GM10266 (cell line): ENCODE data around the gene KLK3.

Experiments used
- DNase-seq: peaks from one replicate; pipeline ENCODE4 v3.0.0; 2012; ENCODE audit errors: extremely low spot score
- TF ChIP-seq, protein P1 (sequence below): IDR thresholded peaks from 2 replicates; pipeline ENCODE4 v1.5.1; 2012; ENCODE audit warnings: mild to moderate bottlenecking, low read depth; ENCODE audit not compliant: control insufficient read depth, insufficient read depth; ENCODE audit errors: missing control alignments

The KLK3 gene

DNA sequence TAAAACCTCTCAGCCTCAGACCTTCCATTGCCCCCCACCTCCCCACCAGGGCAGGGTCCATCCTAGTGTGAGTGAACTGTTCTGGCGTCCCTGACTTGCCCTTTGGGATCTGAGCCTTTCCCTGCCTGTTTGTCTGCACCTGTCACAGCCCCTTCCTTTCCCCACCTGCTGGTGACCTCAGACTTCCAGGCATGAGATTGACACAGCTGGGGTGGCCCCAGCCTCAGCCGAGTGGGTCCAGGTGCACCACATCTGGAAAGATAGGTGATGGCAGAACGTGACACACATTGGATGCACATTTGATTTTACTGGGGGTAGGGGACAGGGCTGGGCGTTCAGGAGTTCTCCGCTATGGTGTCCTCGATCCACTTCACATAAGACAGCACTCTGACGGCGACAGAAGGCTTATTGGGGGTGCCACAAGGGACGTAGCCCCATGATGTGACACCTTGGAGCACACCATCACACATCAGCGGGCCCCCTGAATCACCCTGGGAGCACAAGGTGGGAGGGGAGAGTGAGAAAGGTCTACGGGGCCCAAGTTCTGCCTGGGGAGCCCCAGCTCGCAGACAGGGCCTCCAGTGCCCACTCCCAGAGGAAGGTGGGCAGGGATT lies 35.7 kb upstream of the KLK3 start:
- DNase-seq: no peak
- TF ChIP-seq, protein P1, sequence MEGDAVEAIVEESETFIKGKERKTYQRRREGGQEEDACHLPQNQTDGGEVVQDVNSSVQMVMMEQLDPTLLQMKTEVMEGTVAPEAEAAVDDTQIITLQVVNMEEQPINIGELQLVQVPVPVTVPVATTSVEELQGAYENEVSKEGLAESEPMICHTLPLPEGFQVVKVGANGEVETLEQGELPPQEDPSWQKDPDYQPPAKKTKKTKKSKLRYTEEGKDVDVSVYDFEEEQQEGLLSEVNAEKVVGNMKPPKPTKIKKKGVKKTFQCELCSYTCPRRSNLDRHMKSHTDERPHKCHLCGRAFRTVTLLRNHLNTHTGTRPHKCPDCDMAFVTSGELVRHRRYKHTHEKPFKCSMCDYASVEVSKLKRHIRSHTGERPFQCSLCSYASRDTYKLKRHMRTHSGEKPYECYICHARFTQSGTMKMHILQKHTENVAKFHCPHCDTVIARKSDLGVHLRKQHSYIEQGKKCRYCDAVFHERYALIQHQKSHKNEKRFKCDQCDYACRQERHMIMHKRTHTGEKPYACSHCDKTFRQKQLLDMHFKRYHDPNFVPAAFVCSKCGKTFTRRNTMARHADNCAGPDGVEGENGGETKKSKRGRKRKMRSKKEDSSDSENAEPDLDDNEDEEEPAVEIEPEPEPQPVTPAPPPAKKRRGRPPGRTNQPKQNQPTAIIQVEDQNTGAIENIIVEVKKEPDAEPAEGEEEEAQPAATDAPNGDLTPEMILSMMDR: no peak

GRCh38 chr19:50819636-50820035 lies 35.1 kb upstream of the KLK3 start:
- TF ChIP-seq, protein P1: no peak
- no peak for DNase-seq

- no peak for DNase-seq
- TF ChIP-seq, protein P1: no peak
These were observed 34.6 kb upstream of the KLK3 start for GRCh38 chr19:50820086-50820485.

- TF ChIP-seq, protein P1: no peak
- DNase-seq: peak; percentile 75
These were observed 34.0 kb upstream of the KLK3 start for GRCh38 chr19:50820549-50821247.

DNA sequence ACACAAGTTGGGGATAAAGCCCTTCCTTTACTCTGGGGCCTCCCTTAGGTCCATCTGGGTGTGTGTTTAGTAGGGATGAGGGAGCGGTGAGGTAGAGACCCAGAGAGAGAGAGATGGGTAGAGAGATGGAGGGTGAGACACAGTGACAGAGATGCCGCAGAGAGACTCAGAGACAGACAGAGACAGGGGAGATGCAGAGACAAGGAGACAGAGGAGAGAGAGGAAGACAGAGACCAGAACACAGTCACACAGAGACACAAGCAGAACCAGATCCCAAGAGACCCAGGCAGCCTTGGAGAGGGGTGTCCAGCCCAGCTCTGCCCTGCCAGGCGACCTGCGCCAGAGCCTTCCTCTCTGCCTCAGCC lies 33.5 kb upstream of the KLK3 start:
- TF ChIP-seq, protein P1: no peak
- DNase-seq: no peak

GRCh38 chr19:50821622-50822021 lies 33.1 kb upstream of the KLK3 start:
- DNase-seq: no peak
- TF ChIP-seq, protein P1: no peak

DNA sequence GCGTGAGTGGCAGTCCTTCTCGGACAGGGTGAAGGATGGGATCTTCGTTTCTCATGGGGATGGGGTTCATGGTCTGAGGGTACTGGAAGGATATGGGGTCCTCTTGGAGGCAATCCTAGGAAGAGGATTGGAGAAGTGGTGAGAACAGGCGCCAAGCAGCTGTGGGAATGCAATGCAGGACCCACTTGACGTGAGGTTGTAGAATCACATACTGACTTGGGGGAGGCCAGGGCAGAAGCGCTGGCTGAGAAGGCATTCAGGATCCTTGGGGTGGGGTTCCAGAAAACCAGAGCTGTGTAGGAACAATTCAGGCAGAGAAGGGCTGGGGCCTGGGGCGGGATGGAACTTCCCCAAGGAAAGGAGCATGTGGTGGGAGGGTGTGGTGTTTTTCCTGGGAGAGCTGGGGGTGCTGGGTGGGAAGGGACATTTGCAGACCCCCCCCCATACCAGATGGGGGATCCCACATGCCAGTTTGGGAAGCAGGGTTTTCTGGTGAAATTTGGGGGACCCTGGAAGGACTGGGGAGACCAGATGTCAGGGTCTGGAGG lies 32.0 kb upstream of the KLK3 start:
- TF ChIP-seq, protein P1: no peak
- DNase-seq: no peak
